Suppressor macrophage treated with lipopolysaccharide for 4 hours (primary cell): ENCODE measurements around the gene ELF4.

Experiments used
- DNase-seq: peaks from one replicate; pipeline ENCODE4 v3.0.0-alpha.2; 2020

The ELF4 gene

GRCh38 chrX:130111220-130112154 is 1.2 kb upstream of the ELF4 start:
- DNase-seq, result no peak

GRCh38 chrX:130109429-130110378 is 593 bp downstream of the ELF4 start:
- DNase-seq, result peak; percentile 14

DNA sequence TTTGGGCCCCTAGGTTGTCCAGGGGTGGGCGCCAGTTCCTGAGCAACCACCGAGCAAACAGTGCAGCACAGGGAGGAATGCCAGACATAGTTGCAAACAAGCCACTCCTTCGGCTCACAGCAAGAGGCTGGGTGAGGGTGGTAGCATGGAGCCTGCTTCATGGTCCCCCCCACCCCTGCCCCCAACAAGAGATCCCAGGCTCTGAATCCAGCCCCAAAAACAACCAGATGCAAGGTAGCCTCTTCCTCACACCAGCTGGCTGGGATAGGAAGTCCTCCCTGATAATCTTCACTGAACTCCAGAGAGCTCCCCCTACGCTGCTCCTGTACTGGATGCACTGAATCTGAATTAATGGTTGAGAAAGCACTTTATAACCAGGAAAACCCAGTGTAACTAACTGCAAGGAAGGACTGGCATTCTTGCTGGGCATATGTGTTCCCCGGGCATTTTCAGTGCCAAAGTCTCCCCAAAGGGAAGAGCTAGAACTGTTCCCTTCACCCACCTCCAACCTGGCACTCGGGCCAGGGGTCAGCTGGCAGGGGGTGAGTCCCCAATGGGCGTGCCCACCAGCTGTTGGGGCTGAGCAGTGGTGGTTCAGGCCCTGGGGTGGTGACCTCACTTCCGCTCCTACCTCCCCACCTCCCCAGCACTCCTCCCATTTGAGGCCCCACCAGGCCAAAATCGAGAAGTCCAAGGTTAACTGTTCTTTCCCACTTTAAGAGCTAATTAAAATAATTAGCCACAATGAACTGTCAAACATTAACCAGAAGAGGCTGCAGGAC is 1.5 kb downstream of the ELF4 start:
- DNase-seq, result peak; percentile 76

- no peak for DNase-seq
Measured at GRCh38 chrX:130106071-130106470, 4.2 kb downstream of the ELF4 start.

GRCh38 chrX:130105244-130105643 is 5.1 kb downstream of the ELF4 start:
- DNase-seq, result no peak

GRCh38 chrX:130103605-130104004 is 6.7 kb downstream of the ELF4 start:
- DNase-seq, result no peak

GRCh38 chrX:130100180-130100579 is 10.1 kb downstream of the ELF4 start:
- no peak for DNase-seq

- no peak for DNase-seq
Measured at GRCh38 chrX:130098210-130098552, 12.1 kb downstream of the ELF4 start.

DNA sequence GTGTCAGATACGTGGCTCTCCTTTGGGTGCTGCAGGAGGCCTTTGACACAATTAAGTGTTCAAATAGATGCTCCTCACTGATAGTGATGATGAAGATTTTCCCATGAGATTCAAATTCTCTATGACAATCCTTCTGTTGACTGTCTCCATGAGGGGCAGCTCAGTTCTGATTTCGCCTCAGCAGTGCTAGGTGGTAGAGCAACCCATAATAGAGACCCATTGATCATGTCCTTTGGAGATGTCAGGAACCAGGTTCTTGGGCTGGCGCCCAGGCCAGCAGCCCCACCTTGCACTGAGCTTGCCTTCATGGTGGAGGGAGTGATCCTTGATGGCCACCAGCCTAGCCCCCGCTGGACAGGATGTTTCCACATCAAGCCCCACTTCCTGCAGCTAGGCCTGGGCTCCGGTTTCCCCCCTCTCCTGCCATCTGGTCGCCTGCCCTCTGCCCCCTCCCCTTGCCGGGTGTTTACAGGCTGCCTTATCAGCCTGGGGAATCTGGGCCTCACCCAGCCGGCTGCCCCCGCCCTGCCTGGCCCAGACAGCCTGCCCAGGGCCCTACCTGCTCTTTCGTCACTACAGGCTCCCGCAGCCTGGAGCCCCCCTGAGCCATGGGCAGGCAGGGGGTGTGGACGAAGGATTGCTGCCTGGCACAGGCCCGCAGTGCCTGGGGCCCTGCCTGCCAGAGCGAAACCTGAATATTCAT is 12.6 kb downstream of the ELF4 start:
- DNase-seq, result no peak

DNA sequence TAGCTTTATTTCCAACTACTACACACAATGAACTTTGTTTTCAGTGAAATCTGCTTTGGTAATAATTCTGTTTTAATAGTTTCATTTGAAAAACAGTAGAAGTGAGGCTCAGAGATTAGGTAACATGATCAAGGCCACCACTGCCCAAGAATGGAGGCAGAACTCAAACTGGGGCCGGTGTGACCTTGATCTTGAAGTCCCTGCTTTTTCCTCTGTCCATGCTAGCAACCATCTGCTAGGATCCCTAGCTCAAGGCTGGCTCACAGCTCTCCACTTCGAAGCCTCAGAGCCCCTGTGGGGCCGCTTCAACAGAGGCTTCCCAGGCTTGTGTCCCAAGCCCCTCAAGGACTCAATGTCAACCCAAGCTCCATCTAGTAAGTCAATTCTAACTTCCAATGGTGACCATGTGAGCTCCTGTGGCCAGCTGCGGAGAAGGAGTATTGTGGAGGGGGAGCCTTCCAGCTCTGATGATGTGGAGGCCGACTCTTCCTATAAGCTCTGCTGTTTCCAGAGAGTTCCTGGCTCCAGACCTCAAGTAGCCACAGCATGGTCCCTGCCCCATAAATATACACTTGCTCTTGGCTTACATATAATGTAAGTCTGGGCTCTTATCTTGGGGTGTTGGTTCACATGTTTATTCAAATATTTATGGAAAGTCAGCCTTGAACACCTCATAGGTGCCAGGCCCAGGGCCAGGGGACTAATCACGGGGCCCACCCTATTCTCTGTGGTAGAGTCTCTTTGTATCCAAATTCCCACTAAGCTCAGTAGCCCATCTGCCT is 14.9 kb downstream of the ELF4 start:
- no peak for DNase-seq

DNA sequence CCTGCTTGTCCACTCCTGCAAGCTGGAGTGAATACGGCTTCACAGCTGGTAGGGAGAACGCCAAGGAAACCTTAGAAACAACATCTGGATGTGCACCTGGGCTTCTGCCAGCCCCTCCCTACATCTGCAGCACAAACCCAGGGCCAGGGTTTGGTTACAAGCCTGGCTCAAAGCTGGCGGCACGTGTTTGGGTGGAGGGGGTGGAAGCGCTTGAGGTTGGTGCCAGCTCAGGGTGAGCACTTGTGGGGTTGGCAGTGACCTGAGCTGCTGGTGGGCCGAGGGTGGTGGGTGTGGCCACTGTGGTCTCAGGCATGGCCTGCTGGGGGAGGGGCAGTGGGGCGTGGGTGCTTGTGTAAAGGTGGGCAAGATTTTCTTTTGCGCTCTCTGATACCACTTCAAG is 15.6 kb downstream of the ELF4 start:
- no peak for DNase-seq

- DNase-seq, result no peak
Measured at GRCh38 chrX:130093271-130093670, 17.0 kb downstream of the ELF4 start.

- DNase-seq, result peak; percentile 48
Measured at GRCh38 chrX:130091980-130092522, 18.2 kb downstream of the ELF4 start.

GRCh38 chrX:130090364-130090763 is 19.9 kb downstream of the ELF4 start:
- no peak for DNase-seq

DNA sequence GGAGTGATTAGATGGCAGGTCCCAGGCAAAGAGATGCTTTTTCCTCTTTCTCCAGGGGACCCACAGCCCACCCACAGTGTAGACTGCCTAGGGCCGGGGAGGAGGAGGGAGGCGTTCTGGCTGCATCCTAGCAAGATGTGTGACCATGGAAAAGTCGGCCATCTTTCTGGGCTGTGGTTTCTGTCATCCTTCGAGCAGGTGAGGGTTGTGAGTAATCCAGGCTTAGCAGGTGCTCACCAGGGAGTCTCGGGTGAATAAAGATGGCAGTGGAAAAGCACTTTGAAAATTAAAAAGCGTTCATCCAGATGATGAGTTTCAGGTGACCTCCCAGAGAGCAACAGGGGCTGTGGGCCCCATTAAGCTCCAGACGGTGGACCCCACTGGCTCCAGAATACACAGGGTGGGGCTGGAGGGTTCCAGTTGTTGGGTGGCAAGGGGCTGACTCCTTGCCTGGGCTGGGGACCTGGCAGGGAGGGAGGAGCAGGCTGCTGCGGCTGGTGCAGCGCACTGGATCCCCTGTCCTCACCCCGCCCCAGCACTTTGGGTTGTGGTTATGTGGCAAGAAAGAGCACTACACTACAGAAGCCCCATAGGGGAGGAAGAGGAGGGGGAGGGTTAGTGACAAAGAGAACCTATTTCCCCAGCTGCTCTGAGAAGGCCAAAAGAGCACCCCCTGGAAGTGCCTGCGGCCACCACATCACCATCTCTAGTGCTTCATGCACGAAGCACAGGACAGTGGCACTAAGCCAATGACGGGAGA is 23.7 kb downstream of the ELF4 start:
- DNase-seq, result peak; percentile 73

- peak; percentile 72 for DNase-seq
Measured at GRCh38 chrX:130085551-130086446, 24.5 kb downstream of the ELF4 start.

DNA sequence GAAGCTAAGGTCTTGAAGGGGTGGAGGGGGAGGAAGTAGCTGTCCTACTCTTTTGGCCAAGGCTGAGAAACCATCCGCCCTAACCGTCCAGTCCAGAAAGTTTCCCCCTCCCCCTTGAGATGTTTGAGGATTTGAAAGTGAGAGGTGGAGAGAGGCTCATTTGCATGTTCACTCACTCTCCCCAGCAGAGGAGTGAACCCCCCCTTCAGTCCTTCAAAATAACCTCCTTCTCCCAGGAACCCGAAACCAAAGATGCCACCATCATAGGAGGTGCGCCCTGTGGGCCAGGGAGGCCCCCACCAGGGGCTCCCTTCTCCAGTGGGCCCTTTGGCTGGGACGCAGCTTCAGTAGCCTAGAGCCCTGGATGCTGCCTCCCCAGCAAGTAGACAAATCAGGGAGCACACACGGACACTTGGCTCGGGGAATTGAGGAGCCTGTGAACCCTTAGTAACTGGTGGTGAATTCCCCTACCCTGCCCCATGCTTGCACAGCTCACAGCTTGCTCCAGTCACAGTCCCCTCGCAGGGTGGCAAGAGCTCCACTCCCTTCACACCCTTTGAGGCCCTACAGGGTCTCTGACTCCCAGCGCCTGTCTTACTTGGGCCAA is 25.6 kb downstream of the ELF4 start:
- DNase-seq, result peak; percentile 85

- DNase-seq, result peak; percentile 78
Measured at GRCh38 chrX:130083656-130084382, 26.5 kb downstream of the ELF4 start.
